Measurements from ENCODE around the gene MYRIP.
"Not testable (repeated sequence)": the region's sequence is repeated elsewhere in the genome, so short reads cannot be mapped to it uniquely, and the experiment has no call there.

Gene MYRIP

GRCh38 chr3:39819899-39820298, 10.5 kb downstream of the MYRIP start:
- no peak overlapping the region for H3K4me3 ChIP-seq (ENCODE audit: low read length)
- no peak for TF ChIP-seq ZNF274 (IDR thresholded peaks at IDR 0.05; ENCODE audit: low read depth, low read length)

DNA sequence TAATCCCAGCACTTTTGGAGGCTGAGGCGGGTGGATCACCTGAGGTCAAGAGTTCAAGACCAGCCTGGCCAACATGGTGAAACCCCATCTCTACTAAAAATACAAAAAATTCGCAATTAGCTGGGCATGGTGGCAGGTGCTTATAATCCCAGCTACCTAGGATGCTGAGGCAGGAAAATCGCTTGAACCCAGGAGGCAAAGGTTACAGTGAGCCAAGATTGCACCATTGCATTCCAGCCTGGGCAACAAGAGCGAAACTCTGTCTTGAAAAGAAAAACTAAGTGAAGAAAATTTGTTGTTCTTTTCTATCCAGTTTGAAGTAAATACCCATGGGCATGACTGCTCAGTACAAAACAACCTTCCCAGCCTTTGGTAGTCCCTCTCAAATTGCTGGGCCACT, 24.4 kb downstream of the MYRIP start:
- not testable (repeated sequence) for H3K4me3 ChIP-seq (ENCODE audit: low read length)

GRCh38 chr3:39839484-39839883, 30.1 kb downstream of the MYRIP start:
- no peak for TF ChIP-seq ZNF274 (IDR thresholded peaks at IDR 0.05; ENCODE audit: low read depth, low read length)

DNA sequence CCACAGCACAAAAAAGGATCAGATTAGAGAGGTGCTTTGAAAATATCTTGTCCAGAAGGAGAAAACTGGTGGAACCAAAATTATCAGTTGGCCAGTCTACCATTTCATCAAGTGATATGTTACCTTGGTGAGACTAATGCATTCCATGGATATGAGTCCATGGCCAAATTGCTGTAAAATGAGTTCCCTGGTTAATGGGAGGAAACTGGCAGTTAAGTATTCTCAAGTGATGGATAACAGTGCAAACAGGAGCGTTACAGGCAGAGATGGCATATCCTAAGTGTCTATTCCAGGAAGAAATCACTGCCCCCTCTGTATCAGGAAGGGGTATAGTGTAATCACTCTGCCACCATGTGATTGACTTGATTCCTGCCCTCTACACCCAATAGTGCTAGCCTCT, 34.0 kb downstream of the MYRIP start:
- no peak overlapping the region for H3K4me3 ChIP-seq (ENCODE audit: low read length)
- TF ChIP-seq ZNF274 (IDR thresholded peaks at IDR 0.05; ENCODE audit: low read depth, low read length): no peak

More at GRCh38 chr3:39839484-39839883, 30.1 kb downstream of the MYRIP start:
- H3K4me3 ChIP-seq (ENCODE audit: low read length): no peak overlapping the region

DNA sequence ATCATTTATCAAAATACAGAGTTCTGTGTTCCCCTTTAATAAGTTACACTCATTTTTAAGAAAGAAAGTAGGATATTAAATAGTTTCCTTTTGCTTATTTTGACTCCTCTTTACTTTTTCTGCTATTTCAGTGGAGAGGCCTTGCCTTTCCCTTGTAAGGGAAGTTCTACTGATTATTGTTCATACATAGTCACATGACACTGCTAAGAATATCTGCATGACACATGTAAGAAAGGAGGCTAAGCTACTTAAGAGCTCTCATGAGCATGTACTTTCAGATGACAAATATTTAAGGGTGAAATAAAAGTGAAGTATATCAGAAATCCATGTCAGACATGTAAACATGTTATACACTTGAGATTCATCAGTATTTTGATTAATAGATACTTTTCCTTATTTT, 39.0 kb downstream of the MYRIP start:
- TF ChIP-seq ZNF274 (IDR thresholded peaks at IDR 0.05; ENCODE audit: low read depth, low read length): no peak

GRCh38 chr3:39849992-39850715, 40.7 kb downstream of the MYRIP start:
- no peak for TF ChIP-seq ZNF274 (IDR thresholded peaks at IDR 0.05; ENCODE audit: low read depth, low read length)
- H3K4me3 ChIP-seq (ENCODE audit: low read length): no peak overlapping the region

More for the DNA sequence above, 39.0 kb downstream of the MYRIP start:
- H3K4me3 ChIP-seq (ENCODE audit: low read length): no peak overlapping the region

GRCh38 chr3:39850716-39851032, 41.3 kb downstream of the MYRIP start:
- no peak overlapping the region for H3K4me3 ChIP-seq (ENCODE audit: low read length)
- TF ChIP-seq ZNF274 (IDR thresholded peaks at IDR 0.05; ENCODE audit: low read depth, low read length): no peak

- H3K4me3 ChIP-seq (ENCODE audit: low read length): no peak overlapping the region
- no peak for TF ChIP-seq ZNF274 (IDR thresholded peaks at IDR 0.05; ENCODE audit: low read depth, low read length)
Observed at GRCh38 chr3:39855517-39855916, 46.1 kb downstream of the MYRIP start.

GRCh38 chr3:39869890-39870289, 60.5 kb downstream of the MYRIP start:
- H3K4me3 ChIP-seq (ENCODE audit: low read length): no peak overlapping the region
- TF ChIP-seq ZNF274 (IDR thresholded peaks at IDR 0.05; ENCODE audit: low read depth, low read length): no peak

- no peak for TF ChIP-seq ZNF274 (IDR thresholded peaks at IDR 0.05; ENCODE audit: low read depth, low read length)
- no peak overlapping the region for H3K4me3 ChIP-seq (ENCODE audit: low read length)
Observed at GRCh38 chr3:39870706-39871105, 61.3 kb downstream of the MYRIP start.

GRCh38 chr3:39879581-39879980, 70.2 kb downstream of the MYRIP start:
- TF ChIP-seq ZNF274 (IDR thresholded peaks at IDR 0.05; ENCODE audit: low read depth, low read length): no peak

DNA sequence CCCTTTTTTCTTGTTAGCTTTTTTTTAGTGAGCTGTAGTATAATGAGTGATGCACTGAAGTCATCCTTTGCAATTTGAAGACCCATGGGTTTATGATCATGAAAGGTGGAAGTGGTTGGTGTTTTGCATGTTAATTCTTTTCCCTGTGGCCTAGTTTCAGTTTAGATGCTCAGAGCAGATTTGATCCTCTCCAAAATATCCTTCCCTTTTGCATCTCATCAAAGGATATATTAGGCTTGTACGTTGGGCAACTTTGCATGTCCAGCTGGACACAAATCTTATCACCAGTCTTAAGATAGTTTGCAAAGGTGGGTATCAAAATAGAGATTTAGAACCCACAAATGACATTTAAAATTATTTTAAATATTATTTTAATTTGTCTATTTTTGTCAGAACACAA, 72.7 kb downstream of the MYRIP start:
- TF ChIP-seq ZNF274 (IDR thresholded peaks at IDR 0.05; ENCODE audit: low read depth, low read length): no peak
- no peak overlapping the region for H3K4me3 ChIP-seq (ENCODE audit: low read length)

More at GRCh38 chr3:39879581-39879980, 70.2 kb downstream of the MYRIP start:
- H3K4me3 ChIP-seq (ENCODE audit: low read length): no peak overlapping the region

GRCh38 chr3:39892068-39892467, 82.7 kb downstream of the MYRIP start:
- TF ChIP-seq ZNF274 (IDR thresholded peaks at IDR 0.05; ENCODE audit: low read depth, low read length): no peak
- no peak overlapping the region for H3K4me3 ChIP-seq (ENCODE audit: low read length)

- TF ChIP-seq ZNF274 (IDR thresholded peaks at IDR 0.05; ENCODE audit: low read depth, low read length): no peak
- H3K4me3 ChIP-seq (ENCODE audit: low read length): no peak overlapping the region
Observed at GRCh38 chr3:39896184-39896583, 86.8 kb downstream of the MYRIP start.

DNA sequence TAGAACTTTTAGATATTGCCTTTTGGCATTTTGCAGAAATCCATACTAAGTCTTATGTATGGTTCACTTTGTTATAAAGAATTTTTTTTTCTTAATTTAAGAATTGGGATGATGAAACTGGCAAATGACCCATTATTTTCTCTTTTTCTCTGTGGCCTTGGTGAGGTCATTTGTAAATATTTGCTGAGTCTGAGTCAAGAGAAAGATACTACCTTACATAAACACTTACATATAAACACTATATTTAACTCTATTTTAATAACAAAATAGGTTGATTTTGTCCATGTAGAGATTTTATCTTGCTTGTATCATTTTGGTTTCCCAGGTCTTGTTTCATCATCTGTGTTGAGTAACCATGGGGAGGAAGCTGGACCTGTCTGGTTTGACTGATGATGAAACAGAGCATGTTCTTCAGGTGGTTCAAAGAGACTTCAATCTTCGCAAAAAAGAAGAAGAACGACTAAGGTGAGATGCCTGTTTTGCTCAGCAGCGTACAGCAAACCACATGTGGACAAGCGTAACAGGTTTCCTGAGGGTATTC, 91.1 kb downstream of the MYRIP start:
- no peak overlapping the region for H3K4me3 ChIP-seq (ENCODE audit: low read length)
- no peak for TF ChIP-seq ZNF274 (IDR thresholded peaks at IDR 0.05; ENCODE audit: low read depth, low read length)

DNA sequence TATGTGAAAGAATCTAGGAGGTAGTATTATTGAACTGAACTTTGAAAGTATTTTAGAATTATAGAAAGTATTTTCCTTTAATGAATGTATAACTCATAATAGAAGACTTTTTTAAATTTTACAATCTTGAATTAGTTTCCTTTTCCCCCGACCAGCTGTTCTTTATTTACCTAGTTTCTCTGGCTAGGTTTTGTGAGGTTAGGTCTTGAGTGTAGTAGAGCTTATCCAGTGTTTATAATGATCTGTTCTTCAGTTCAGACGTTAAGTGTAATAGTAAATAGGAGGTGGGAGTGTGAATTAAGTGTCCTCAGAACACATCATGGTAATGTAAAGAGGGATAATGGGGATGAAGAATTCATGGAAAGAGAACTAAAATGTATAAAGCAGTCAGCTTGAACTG, 93.8 kb downstream of the MYRIP start:
- no peak overlapping the region for H3K4me3 ChIP-seq (ENCODE audit: low read length)
- TF ChIP-seq ZNF274 (IDR thresholded peaks at IDR 0.05; ENCODE audit: low read depth, low read length): no peak
